Amniotic stem cell (primary cell): ENCODE results near the gene CDC123.
"Not testable (repeated sequence)": the region's sequence is repeated elsewhere in the genome, so short reads cannot be mapped to it uniquely, and the experiment has no call there.

Experiments
- DNase-seq: peaks from one replicate; lab custom pipeline; 2025; lab: John Stamatoyannopoulos, UW

CDC123 gene, protein sequence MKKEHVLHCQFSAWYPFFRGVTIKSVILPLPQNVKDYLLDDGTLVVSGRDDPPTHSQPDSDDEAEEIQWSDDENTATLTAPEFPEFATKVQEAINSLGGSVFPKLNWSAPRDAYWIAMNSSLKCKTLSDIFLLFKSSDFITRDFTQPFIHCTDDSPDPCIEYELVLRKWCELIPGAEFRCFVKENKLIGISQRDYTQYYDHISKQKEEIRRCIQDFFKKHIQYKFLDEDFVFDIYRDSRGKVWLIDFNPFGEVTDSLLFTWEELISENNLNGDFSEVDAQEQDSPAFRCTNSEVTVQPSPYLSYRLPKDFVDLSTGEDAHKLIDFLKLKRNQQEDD

GRCh38 chr10:12195603-12196506, at the start of gene CDC123, which contains the start of gene NUDT5:
Gene CDC123, plus strand, starts transcription at chr10:12196188. Its CDS starts 58 bp downstream, at chr10:12196246.
Gene NUDT5, minus strand, starts transcription at chr10:12195891. Its CDS starts 9,600 bp downstream, at chr10:12186291.
- DNase-seq = peak; percentile 79

GRCh38 chr10:12150163-12150562, 45.8 kb upstream of the CDC123 start:
- DNase-seq = no peak

DNA sequence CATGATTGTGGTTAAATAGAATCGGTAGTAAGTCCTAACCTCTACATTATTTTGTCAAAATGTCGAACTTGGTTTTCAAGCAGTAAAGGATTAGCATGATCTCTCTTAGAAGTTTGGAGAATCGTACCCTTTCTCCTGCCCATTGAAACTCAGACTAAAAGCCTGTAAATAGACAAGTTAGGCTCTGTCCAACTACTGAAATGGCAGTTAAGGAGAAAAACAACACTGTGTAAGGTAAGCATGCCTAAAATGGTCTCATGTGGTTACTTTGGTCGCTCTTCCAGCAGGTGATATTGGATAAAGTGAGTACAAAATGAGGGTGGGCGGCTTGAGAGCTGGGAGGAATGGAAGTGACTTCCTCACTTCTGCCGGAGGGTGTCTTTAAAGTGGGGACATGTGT, 41.5 kb upstream of the CDC123 start:
- no peak for DNase-seq

GRCh38 chr10:12156367-12157123, 39.4 kb upstream of the CDC123 start:
- DNase-seq = no peak

GRCh38 chr10:12158111-12158510, 37.9 kb upstream of the CDC123 start:
- no peak for DNase-seq

DNA sequence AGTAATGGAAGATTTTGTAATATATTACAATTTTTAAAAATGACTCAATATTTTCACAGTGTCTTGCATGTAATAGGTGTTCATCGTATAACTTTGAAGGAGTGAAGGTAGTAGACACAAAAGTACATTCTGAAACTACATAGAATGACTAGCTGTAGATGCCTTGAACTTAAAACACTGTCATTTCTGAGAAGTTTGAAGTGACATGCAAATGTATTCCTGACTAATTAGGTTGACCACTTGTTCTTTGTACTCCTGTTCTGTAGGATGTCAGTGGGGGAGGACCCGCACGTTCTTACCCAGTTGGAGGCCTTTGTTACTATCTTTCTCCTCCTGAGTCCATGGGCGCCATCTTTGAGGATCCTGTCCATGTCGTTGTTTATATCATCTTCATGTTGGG, 35.3 kb upstream of the CDC123 start:
- no peak for DNase-seq

DNA sequence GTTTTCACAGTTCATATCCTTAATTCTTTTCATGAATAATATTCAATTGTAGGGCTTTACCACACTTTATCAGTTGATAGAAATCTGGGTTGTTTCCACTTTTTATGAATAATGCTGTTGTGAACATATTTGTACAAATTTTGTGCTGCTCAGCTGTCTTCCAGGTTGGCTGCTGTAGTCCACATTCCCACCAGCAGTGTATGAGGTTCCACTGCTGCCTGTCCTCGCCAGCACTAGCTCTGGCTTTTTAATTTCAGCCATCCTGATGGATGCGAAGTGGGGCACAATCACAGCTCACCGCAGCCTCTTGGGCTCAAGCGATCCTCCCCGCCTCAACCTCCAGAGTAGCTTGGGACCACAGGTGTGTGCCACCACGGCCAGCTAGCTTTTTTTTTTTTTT, 33.1 kb upstream of the CDC123 start:
- DNase-seq = no peak

DNA sequence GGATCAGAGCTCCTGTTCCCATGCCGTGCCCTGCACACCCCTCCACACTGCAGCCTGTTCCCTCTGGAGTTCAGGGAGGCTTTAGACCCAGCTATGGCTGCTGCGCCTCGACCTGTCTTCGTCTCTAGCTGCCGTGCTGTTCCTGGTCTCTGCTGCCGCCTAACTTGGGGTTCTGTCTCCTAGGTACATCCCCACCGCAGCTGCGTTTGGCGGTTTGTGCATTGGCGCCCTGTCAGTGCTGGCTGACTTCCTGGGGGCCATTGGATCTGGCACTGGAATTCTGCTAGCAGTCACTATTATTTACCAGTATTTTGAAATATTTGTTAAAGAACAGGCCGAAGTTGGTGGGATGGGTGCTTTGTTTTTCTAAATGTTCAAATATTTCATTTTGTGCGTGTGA, 31.9 kb upstream of the CDC123 start:
- no peak for DNase-seq

GRCh38 chr10:12165036-12165435, 31.0 kb upstream of the CDC123 start:
- DNase-seq = no peak

DNA sequence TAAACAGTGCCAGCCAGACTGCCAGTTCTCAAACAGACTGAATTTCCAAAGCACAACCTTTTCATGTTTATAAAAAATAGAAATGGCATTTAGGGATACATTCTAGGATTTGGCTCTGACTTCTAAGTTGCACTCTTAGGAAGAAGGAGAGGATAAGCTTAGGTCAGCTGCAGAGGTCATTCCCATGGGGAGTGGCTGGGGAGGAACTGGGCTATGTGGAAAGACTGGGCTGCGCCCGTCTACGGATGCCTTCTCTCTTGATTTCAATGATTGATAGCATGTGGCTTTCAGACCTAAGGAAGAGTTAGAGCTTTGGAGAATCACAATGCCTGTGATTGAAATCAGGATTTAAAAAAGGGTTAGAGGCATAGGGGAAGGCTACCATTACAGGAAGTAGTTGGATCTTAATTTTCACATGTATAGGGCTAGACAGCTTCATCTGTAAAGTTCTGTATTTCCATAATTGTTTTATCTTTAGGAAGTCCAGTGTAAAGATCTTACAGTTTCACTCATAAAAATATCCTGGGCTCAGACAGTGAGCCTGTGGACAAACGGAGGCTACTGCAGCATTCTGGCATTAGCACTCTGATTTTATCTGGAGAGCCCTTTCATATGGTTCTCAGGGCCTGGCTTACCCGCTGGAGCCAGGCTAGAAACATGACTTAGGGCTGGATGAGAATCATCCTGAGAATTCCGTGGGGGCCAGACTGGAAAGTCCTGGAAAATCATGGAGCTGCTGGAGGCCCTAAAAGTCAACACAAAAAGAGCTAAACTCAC, 29.8 kb upstream of the CDC123 start:
- DNase-seq = no peak

- DNase-seq = not testable (repeated sequence)
Measured at GRCh38 chr10:12171512-12171911, 24.5 kb upstream of the CDC123 start.

DNA sequence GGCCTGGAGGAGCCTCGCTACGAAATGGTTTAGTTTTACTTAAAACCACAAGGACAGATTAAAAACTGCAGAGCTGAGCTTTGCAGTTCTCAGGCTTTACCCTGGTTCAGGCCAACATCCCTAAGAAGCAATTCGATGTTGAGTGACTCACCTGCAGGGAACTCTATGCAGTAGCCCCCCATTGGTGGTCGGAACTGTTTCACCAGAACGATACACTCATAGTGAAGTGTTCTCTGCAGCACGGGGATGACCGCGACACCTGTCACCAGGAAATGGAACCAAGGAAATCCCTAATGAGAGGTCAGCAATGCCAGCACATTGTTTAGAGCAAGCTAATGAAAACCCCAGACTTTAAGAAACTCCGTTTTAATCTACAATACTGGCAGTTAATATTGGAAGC, 18.3 kb upstream of the CDC123 start:
- no peak for DNase-seq

DNA sequence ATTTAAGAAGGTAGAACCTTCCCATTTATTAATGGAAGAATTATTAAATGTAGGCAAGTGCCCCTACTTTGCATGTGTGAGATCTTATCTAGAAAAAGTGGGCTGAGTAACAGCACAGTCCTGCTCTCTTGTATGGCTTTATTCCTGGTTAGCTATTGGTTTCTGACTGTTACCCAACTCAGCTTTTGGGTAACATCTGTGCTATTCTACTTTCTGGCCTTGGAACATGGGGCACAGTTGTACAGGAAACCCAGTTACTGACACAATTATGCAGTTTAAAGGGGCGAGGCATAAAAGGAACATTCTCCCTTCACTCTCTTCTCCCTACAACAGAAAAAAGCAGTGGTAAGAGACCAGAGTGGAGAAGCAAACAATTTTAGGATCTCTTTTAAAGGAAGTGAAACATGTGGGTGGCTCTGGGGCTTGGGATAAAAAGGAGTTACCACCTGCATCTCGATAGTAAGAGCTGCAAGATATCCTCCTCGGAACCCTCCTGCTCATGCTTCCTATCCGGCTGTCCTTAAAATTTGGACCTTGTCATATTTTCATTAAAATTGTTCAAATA, 16.3 kb upstream of the CDC123 start:
- no peak for DNase-seq

- DNase-seq = no peak
Measured at GRCh38 chr10:12180221-12180974, 15.6 kb upstream of the CDC123 start.

GRCh38 chr10:12181065-12181775, 14.8 kb upstream of the CDC123 start:
- DNase-seq = no peak

DNA sequence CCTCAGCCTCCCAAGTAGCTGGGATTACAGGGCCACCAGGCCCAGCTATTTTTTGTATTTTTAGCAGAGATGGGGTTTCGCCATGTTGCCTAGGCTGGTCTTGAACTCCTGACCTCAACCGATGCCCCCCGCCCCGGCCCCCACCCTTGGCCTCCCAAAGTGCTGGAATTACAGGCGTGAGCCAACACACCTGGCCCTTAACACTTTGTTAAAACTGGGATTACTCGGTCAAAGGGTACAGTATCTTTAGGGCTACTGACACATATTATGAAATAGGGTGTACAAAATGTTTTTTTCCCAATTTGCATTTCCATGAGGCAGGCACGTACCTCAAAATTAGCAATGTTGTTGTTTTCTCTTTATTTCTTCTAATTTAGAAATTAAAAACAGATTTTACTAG, 11.8 kb upstream of the CDC123 start:
- no peak for DNase-seq

- no peak for DNase-seq
Measured at GRCh38 chr10:12186323-12186722, 9.7 kb upstream of the CDC123 start.

- no peak for DNase-seq
Measured at GRCh38 chr10:12187321-12187905, 8.6 kb upstream of the CDC123 start.

DNA sequence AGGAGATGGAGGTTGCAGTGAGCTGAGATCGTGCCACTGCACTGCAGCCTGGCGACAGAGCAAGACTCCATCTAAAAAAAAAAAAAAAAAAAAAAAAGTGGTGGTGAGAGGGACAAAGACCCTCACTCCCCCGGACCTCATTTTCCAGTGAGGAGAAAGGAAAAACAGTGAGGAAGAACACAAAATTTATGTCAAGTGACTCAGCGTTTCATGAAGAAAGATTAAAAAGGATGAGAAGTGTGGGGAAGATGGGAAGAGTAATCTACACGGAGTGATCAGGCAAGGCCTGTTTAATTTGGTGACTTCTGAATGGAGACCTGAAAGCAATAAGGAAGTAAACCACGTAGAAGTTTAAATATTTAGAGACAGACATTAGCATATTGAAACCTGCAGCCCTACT, 7.3 kb upstream of the CDC123 start:
- DNase-seq = no peak
